Mesenteric fat pad (tissue), 1 donor: ENCODE results near the gene PIK3CB. TPM values are rescaled to one million over a fixed set of nuclear protein-coding genes. Genes with fewer than 3 reads are reported as not detected.
"Not testable (repeated sequence)": the region's sequence is repeated elsewhere in the genome, so short reads cannot be mapped to it uniquely, and the experiment has no call there.

Experiments
- DNase-seq: peaks from one replicate; pipeline ENCODE4 v3.0.0-alpha.2; 2020; ENCODE audit warnings: low spot score
- total RNA-seq: library from RNA; stranded (reverse); fragmentation: NEBNext Ultra II Directional; extraction: Animal tissue kit (Norgen Biotek cat#: 25700); gene quantifications from one replicate; pipeline ENCODE4 v1.2.1, GENCODE V29; 2021
- donor health status: DM: yes; HTN: yes; CAD: no.

PIK3CB gene
- total RNA-seq, 1 donor from 2014 or later = 31.2 TPM

DNA sequence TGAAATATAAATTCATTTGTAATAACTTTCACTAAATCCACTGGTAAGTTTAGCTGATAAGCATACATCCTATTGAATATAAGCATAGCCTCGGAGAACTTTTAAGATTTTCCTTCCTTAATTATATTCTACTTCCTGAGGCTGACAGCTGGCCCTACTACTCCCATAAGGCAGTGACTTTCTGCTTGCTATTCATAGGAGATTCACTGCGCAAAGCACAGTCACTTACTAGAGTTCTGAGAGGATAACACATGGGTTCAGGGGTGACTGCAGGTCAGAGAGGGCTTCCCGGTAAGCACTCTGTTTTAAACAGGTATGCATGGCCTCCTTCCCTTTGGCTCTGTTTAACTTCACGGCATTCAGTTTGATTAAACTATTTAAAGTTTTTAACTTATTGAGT, 150.3 kb downstream of the PIK3CB start:
- no peak for DNase-seq

DNA sequence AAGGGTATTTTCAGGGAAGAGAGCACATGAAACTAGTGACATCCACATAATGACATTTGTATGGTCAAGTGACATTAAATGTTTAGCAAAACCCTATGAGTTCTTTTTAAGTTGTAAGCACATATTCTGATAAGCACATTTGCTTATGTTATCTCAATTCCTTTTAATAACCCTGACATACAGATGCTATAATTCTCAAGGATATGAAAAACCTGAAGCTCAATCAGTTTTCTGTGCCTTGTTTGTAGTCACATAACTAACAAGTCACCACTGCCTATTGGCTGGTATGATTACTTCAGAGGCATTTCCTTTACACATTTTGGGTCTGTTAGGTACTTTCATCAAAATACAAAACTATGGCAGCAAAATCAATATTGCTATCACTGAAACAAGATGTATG, 152.1 kb downstream of the PIK3CB start:
- no peak for DNase-seq

DNA sequence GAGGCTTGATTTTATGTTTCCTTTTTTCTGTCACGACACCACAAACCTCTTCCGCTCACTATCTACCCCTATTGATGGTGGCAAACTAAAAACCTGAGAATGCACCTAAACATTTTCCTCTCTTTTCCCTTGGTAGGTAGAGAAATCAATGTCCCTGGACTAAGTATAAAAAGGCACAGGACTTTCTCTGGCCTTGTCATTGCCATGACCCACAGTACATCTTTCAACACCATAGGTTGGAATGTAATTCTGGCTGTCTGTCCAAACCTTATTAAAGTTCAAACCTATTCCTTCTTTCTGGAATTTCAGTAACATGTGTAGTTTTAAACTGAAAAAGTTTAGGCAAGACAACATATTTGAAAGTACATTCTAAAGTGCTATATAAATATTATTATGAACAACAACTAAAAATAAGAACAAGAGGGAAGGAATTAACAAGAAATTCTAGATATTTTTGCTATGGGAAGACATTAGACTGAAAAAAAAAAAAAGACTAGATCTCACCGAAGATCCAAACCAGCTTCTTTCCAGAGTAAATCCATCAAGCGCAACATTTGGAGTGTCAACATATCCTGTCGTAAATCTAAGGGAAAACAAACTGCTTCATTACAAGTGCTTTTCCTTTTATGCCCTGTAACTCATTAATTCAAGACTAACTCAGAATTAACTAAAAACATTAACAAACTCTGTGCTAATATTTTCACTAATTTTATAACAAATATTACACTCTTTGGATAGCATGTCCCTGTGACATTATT, 153.1 kb downstream of the PIK3CB start:
- DNase-seq = no peak

DNA sequence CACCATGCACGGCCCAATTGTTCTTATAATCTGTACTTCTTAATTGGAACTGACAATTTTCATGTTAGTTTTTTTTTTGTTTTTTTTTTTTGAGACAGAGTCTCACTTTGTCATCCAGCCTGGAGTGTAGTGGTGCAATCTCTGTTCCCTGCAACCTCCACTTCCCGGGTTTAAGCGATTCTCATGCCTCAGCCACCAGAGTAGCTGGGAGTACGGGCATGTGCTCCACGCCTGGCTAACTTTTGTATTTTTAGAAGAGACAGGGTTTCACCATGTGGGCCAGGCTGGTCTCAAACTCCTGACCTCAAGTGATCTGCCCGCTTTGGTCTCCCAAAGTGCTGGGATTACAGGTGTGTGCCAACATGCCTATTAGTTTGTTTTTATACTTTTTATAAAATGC, 153.8 kb downstream of the PIK3CB start:
- DNase-seq = not testable (repeated sequence)

DNA sequence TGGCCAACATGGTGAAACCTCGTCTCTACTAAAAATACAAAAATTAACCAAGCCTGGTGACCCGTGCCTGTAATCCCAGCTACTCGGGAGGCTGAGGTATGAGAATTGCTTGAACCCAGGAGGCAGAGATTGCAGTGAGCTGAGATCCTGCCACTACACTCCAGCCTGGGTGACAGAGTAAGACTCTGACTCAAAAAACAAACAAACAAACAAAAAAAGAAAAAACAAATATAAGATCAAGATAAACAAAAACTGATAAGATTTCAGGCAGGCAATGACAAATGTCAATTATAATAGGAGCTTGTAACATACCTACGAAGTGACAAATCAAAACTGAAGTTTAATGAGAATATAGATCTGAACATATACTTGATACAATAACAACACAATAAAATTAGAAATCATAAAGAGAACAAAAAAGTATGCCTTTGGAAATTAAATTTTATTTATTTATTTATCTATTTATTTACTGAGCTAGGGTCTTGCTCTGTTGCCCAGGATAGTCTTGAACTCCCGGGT, 155.8 kb downstream of the PIK3CB start:
- no peak for DNase-seq

DNA sequence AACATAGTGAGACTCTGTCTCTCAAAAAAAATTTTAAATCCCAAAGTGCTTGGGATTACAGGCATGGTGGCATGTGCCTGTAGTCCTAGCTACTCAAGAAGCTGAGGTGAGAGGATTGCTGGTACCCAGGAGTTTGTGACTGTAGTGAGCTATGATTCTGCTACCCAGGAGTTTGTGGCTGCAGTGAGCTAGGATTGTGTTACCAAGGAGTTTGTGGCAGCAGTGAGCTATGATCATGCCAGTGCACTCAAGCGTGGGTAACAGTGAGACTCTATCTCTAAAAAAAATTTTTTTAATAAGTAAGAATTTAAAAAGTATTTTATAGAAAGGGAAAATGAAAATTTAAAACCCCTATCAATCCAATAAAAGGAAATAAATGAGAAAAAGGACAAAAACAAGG, 156.6 kb downstream of the PIK3CB start:
- no peak for DNase-seq

DNA sequence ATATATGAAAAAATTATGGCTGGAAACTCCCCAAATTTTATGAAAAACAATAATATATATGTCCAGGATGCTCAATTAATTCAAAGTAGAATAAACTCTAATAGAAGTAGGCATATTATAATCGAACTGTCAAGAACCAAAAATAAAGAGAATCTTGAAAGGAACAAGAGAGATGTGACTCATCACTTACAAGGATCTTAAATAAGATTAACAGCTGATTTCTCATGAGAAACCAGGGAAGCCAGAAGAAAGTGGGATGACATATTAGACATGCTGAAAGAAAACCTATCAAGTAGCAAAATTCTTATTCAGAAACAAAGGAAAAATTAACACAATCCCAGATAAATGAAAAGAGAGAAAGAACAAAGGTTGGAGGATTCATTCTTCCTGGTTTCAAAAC, 159.3 kb downstream of the PIK3CB start:
- no peak for DNase-seq

DNA sequence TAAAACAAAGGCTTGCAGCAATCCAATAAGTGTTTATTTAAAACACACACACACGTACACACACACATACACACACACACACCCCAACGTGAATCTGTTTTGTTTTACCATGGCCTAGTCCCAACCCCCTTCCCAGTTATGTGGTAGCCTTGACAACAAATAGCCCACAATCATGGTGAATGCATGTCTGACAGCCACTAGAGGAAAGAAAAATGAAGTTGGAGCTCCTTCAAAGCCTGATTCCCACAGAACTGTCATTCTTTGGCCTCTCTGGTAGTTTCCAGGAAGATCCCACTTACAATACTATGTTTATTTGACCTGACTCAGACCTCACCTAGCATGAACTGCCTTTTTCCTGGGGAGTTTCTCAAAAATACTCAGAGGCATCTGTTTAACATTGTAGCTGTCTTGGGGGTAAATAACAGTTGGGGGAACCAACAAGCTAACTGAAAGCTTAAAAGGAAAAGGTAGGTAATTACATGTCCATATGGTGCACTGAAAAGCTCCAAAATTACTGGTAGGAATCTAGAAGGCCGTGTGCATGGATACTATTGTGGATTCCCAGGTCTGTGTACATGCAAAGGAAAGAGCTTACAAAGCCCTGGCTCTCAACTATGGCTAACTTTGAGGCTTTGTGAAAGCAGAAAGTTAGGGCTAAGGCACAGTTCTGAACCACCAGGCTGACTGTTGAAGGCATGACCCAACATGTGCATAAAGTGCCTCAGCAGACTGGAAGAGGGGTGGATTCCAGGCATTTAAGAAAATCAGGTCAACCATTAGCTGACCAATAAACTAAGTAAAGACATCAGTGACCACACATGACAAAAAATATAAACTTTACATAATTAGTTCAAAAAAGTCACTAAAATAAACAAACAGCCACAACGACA, 160.8 kb downstream of the PIK3CB start:
- no peak for DNase-seq

DNA sequence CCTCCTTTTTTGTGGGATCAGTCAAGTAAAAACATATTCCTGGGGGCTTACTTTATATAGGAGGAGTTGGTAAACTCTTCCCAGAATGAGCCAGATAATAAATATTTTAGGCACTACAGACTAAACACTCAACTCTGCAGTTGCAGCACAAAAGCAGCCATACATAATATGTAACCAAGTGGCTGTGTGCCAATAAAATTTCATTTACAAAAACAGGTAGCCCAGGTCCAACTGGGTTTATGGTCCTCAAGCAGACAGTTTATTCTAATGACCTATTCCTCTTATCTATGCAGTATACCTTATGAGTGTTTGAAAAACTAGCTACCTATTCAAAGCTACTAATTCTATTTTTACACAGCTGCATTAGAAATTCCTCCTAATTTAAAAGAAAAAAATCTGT, 164.3 kb downstream of the PIK3CB start:
- DNase-seq = no peak

DNA sequence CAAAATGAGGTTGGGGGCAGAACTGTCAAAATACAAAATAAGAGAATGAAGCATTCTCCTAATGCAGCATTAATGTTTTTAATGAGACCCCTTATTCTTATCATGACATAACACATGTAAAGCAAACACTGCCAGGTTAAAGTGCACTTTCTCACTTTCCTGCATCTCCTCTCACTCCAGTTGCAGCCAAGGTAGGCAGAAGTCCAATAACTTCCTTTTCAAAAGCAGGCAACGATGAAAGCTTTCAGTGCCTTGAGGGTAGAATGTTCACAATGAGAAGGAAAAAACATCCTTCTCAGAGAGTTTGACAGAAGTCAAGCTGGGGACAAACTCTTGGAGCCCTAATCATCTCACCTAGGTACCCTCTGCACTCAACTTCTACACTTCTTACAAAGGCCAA, 166.6 kb downstream of the PIK3CB start:
- DNase-seq = no peak

DNA sequence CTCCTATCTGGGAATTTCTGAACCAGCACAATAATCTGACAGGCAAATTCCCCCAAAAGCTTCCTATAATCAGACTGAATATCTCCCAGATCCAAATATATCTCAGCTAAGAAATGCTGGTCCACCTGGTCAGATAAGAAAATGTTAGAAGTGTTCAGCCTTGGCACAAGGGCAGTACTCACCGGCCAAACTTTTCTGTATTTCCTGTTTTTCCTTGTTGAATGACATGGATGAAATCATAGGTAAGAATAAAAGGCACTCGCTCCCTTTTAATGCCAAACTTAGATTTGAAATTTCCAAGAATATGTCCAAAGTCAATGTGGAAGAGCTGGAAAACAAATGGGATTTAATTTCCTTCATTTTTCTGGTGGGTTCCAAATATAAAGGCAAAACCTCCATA, 177.2 kb downstream of the PIK3CB start:
- DNase-seq = no peak

DNA sequence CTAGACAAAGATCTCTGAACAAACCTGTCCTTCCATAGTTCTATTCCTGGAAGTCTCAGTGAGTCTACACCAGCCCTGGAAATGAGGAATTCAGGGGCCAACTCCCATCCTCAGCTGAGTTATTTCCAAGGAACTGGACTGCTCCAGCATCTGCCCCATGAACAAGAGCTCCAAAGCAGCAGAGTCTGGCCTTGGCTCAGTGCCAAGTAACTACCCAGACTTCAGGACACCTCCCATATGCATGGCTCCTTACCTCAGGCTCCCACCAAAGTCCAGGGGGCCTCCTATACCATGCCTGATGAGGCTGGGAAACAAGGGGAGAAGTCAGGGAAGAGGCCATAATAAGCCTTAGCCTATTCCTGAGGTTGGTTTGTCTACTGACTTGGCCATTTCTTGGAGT, 181.2 kb downstream of the PIK3CB start:
- no peak for DNase-seq

DNA sequence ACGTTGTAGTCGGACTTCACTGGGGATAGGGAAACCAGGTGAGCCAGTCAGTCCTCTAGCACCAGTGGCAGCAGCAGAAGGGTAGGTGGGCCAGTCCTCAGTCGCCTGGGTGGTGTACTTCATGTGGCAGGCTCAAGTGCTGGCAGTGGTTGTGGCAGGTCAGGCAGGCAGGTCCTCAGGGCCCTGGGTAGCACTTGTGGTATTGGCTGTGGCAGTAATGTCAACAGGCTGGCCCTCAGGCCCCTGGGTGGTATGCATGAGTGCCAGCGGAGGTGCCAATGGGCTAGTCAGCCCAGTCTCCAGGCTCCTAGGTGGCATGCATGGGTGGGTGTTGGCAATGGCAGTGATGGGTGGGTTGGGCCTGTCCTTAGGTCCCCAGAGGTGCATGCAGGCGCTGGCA, 185.6 kb downstream of the PIK3CB start:
- DNase-seq = no peak

DNA sequence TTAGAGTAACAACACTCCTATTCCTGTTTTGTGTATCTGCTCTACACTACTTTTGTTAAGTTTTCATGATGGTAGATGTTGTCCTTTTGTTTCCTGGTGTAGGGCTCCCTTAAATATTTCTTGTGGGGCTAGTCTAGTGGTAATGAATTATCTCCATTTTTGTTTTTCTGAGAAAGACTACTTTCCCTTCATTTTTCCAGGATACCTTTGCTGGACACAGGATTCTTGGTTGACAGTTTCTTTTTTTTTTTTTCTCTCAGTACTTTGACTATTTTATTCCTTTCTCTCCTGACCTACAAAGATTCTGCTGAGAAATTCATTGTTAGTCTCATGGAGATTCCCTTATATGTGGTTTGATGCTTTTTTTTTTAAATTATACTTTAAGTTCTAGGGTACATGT, 188.2 kb downstream of the PIK3CB start:
- DNase-seq = no peak

DNA sequence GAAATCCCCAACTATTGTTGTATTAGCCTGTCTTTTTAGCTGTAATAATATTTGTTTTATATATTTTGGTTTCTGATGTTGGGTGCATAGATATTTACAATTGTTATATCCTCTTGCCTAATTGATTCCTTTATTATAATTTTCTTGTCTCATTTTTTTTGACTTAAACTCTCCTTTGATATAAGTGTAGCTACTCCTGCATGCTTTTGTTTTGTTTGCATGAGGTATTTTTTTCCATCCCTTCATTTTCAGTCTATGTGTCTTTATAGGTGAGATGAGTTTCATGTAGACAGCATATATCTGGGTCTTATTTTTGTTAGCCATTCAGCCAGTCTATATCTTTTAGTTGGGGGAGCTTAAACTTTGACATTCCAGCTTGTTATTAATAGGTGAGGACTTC, 188.7 kb downstream of the PIK3CB start:
- no peak for DNase-seq

DNA sequence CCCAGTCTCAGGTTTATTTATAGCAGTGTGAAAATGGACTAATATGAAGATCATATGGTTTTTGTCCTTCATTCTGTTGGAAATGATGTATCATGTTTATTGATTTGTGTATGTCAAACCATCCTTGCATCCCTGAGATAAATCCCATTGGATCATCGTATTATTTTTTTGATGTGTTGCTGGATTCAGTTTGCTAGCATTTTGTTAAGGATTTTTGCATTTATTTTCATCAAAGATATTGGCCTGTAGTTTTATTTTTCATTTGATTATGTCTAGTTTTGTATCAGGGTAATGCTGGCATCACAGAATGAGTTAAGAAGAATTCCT, 191.8 kb downstream of the PIK3CB start:
- no peak for DNase-seq

DNA sequence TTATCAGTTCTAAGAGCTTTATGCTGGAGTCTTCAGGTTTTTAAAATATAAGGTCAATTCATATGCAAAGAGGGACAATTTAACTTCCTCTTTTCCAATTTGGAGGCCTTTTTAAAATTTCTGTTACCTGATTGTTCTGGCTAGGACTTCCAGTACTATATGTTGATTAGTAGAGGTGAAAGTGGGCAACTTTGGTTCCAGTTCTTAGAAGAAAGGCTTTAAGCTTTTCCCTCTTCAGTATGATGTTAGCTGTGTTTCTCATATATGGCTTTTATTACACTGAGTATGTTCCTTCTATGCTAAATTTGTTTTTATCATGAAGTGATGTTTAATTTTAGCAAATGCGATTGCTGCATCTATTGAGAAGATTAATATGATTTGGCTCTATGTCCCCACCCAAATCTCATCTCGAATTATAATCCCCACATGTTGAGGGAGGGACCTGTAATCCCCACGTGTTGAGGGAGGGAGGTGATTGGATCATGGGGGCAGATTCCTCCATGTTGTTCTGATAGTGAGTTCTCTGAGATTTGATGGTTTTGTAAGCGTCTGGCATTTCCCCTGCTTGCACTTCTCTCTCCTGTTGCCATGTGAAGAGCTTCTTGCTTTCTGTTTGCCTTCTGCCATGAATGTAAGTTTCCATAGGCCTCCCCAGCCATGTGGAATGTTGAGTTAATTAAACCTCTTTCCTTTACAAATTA, 192.4 kb downstream of the PIK3CB start:
- no peak for DNase-seq

DNA sequence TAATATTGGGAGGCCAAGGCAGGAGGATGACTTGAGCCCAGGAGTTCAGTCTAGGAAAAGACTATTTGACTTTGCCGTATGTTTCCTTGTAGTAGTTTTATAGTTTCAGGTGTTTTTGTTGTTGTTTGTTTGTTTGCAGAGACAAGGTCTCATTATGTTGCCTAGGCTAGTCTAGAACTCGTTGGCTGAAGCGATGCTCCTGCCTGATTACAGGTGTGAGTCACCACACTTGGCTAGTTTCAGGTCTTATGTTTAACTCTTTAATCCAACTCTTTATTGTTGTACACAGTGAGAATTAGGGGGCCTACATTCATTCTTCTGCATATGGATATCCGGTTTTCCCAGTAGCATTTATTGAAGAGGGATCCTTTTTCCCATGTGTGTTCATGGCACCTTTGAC, 194.2 kb downstream of the PIK3CB start:
- no peak for DNase-seq

DNA sequence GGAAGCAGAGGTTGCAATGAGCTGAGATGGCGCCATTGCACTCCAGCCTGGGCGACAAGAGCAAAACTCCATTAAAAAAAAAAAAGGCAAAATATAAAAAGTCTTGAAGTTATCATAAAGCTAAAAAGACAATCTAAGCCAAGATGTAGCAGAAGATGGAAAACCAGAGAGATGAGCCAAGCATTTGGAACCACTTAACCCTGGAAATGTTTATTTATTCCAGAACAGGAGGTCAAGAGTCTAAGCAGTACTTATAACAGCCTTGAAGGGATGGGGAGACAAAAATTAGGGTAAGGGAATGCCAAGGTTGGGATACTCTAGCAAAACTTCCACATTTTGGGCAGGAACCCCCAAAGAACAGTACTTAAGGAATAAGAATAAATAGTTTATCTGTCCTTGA, 196.1 kb downstream of the PIK3CB start:
- no peak for DNase-seq

DNA sequence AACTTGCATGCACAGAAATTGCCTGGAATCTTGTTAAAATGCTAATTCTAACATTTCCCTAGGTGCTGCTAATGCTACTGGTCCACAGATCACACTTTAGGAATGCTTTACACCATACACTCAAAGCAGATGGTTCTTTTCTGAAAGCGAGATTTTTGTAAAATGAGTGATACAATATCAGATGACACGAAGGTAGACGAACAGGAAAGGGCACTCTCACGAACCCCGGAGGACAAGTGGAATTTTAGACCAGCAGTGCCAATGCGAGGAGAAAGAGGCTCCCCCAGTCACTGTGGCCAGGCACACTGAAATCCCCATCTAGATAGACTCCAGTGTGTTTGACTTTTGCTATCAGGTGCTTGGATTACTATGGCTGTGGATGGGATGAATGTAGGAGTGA, 205.2 kb downstream of the PIK3CB start:
- no peak for DNase-seq

DNA sequence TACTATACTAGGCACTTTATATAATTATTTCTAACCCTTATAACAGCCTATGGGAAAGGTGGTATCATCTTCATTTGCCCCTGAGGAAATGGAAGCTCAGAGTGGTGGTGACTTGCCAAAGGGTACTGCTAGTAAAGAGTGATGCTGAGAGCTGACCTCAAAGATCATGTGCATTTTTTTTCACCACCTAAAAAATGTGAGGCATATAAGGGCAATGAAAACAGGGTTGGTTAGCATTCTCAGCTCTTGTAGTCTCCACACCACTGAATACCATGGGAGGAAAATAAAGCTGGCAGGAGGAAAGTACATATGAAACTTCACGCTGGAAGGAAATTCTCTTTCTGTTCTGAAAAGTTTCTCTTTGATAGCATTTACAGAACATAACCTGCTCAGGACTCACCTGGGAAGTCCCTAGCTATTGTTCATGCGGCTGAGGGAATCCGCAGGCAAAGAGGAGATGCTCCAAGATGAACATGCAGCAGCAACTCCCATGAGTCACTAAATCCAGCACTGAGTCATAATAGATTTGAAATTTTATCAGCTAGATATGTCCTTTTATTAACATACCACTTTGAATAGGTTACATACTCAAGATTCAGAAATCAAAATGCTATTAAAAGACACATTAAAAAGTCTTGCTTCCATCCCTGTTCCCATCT, 208.9 kb downstream of the PIK3CB start:
- DNase-seq = no peak
